HG03025 (cell line): Measurements from ENCODE around the gene IL1RN.
A peak's percentile ranks its signal among the peaks of the same experiment; 100 is the strongest.

Experiments
- ATAC-seq: cut with Tn5 transposase; IDR thresholded peaks from one replicate; pipeline ENCODE4 v1.9.1; 2021; ENCODE audit warnings: mild to moderate bottlenecking, moderate library complexity; ENCODE audit not compliant: unreplicated experiment, low FRiP score

Gene IL1RN

GRCh38 chr2:113169586-113169985, 42.2 kb downstream of the IL1RN start:
- no peak for ATAC-seq

GRCh38 chr2:113171334-113172075, 44.1 kb downstream of the IL1RN start:
- ATAC-seq: no peak

DNA sequence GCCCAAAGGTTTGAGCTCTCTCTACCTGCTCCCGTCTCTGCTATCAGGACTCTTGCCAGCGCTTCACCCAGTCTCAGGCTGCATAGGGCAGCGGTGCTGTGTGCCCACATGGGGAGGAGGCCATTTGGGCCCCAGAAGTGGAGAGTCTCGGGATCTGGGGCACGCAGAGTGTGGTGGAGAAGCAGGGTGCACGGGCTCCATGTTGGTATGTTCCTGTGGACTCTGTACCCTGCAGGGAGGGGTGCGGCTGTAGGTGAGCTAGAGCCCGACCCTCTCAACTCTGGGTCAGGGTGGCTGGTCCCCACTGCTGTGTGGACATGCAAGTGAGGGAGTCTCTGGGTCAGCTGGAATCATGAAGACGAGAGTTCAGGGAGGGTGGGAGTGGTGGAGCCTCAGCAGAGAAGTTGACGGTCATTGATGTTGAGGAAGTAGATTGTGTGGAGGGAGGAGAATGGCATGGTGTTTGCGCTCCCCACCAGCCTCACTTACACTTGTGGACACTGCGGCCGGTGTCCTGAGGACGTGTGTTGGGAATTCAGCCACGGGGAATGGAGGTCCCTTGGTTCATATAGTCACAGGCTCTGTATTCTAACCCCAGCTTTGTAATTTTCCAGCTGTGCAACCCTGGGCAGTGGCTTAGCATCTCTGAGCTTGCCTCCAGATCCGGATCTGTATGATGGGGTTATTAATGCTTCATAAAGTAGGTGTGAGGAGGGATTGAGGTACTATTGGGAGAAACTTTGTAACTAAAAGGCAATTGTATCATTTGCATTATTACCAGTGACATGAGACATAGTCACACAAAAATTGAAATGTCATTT, 45.5 kb downstream of the IL1RN start:
- ATAC-seq: no peak

- peak; percentile 82 for ATAC-seq
Observed at GRCh38 chr2:113173542-113174375, 46.4 kb downstream of the IL1RN start, which contains the start of gene PSD4. PSD4 (plus strand) TSS chr2:113173971; CDS start chr2:113182457, 8,486 bp downstream.

GRCh38 chr2:113174376-113174750, 47.0 kb downstream of the IL1RN start:
- ATAC-seq: no peak

DNA sequence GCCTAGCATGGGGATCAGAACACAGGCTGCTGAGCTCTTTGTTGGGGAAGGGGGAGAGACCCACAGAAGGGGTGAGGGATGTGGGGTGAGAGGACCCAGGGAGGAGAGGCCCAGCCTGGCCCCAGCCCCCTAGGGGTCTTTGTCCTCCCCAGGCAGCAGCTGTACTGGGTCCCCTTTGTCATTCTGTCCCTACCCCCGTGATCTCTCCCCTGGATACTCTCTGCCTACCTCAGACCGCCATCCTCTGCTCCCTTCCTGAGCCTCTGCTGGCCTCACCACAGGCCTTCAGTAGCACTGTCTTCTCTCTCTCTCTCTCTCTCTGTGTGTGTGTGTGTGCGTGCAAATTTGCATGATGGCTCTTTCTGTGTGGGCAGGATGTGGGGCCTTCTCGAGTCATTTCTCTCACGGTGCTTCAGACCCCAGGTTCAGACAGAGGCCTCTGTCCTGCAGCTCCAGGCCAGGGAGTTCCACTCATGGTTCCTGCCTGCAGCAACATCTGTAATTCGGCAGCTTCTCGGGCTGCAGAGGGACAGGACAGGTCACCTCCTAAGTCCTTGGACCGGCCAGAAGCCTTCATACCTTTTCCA, 47.7 kb downstream of the IL1RN start:
- peak; percentile 65 for ATAC-seq

DNA sequence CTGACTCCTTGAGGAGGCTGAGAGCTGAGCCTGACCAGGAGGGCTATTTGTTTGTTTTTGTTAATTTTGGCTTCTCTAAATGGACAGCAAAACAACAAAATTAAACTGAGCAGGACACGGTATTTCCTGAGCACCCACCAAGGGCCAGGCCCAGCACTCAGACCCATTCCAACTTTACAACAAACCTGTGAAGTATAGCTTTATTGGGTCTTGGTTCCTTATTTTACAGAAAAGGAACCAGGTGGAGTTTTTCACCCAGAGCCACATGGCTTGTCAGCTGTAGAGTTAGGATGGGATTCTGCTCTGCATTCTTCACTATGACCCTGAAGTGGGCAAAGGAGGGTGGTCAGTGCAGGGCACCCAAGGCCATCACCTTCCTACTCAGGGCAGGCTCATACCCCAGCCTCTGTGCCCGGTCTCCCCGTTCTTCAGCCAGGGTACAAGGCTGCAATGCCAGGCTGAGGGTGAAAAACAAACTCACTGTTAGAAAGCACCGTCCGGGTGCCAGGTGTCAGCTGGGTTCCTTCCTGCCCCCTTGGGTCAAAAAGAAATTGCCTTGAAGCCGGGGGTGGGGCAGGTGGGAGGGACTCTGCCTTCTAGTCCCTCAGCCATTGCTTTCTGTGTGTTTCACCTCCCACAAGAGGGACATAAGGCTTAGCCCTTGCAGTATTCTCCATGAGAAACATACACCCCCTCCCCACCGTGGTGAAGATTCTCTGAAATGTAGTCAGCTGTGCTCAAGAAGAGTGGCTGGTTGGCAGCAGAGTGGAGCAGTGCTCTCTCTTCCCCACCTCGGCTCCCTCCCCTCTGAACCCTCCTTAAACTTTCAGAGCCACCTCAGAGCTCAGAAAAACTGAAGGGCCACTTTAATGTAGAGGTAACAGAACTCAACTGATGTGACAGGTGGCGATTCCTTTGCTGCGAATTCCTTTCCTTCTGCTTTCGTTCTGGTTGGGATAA, 48.6 kb downstream of the IL1RN start:
- ATAC-seq: no peak

- no peak for ATAC-seq
Observed at GRCh38 chr2:113176696-113177355, 49.4 kb downstream of the IL1RN start.

GRCh38 chr2:113178069-113178746, 50.8 kb downstream of the IL1RN start:
- ATAC-seq: no peak

- no peak for ATAC-seq
Observed at GRCh38 chr2:113178891-113179290, 51.5 kb downstream of the IL1RN start.

- ATAC-seq: no peak
Observed at GRCh38 chr2:113179446-113180045, 52.1 kb downstream of the IL1RN start.

GRCh38 chr2:113180131-113180946, 52.9 kb downstream of the IL1RN start:
- no peak for ATAC-seq

GRCh38 chr2:113181258-113182051, 54.1 kb downstream of the IL1RN start:
- no peak for ATAC-seq

GRCh38 chr2:113182471-113183260, 55.3 kb downstream of the IL1RN start:
- no peak for ATAC-seq

- ATAC-seq: no peak
Observed at GRCh38 chr2:113183264-113183663, 55.9 kb downstream of the IL1RN start.
